MM.1S (cell line): ENCODE data around the gene CCNA1.

ENCODE experiments used
- CTCF ChIP-seq: fragments of 300-600 bp; sonication (generic); IDR thresholded peaks from 2 replicates; pipeline ENCODE4 v1.5.1; 2016; ENCODE audit warnings: antibody characterized with exemption, low read length, mixed read lengths
- EZH2 ChIP-seq: fragments of 300-600 bp; sonication (generic); optimal IDR thresholded peaks from 2 replicates; pipeline ENCODE3; 2017; ENCODE audit warnings: low read depth, mild to moderate bottlenecking, antibody characterized with exemption, low read length, mixed read lengths
- EZH2phosphoT487 ChIP-seq: fragments of 300-600 bp; sonication (generic); IDR thresholded peaks from 2 replicates; pipeline ENCODE4 v1.6.1; 2018; ENCODE audit warnings: antibody characterized with exemption, low read length

- TF ChIP-seq CTCF (no peak), EZH2 (no peak), EZH2phosphoT487 (no peak)
Observed at GRCh38 chr13:36421447-36421846, 10.8 kb upstream of the CCNA1 start.
